Occipital lobe (tissue), 2 donors: ENCODE data around the gene AP1S1. TPM values are rescaled to one million over a fixed set of nuclear protein-coding genes. Genes with fewer than 3 reads are reported as not detected.

Experiments used
- DNase-seq: peaks from one replicate; lab custom pipeline; 2025; lab: John Stamatoyannopoulos, UW
- total RNA-seq: library from RNA; depleted of rRNA; stranded (reverse); fragments of >200 nt; gene quantifications from one replicate; pipeline ENCODE4 v1.2.3, GENCODE V29; 2014

The AP1S1 gene
- total RNA-seq, 1 donor from 2014 or later = 93.4 TPM

GRCh38 chr7:101169838-101170551 lies 15.7 kb downstream of the AP1S1 start:
- DNase-seq = peak; percentile 59

- no peak for DNase-seq
Observed at GRCh38 chr7:101170617-101171441, 16.6 kb downstream of the AP1S1 start.

GRCh38 chr7:101171442-101171837 lies 17.2 kb downstream of the AP1S1 start:
- DNase-seq = no peak

DNA sequence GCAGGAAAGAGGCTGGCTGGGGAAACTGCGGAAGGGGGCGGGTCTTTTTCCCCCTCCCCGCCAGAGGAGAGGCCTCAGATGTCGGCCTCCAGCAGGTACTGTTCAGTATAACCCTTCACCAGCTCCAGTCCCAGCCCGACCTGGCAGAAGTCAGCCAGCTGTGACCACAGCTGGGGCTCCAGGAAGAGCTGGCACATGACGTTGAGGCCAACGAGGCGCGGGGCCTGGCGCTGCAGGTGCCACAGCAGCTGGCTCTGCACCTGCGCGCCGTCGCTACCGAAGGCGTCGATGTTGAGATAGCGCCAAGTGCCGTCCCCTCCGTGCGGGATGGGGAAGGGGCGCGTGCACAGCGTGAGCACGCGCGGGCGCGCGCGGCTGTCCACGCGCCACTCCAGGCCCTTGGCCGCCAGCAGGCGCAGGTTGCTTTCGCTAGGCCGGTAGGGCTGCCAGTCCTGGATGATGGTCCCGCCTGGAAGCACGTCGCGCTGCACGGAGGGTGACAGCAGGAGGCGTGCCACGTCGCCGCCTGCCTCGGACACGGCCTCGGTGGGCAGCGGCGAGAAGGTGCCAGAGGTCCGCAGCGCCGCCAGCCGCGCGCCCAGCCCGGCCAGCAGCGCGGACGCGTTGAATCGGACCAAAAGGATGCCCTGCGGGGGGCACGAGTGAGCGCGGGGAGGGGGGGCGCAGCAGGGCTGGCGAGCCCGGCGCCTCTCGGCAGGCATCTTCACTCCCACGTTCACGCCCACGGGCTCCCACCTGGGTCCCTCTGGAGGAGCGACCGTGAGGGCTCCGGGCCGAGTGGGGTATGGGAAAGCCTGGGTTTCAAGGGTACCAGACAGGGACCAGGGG lies 18.0 kb downstream of the AP1S1 start:
- no peak for DNase-seq

- DNase-seq = no peak
Observed at GRCh38 chr7:101172854-101173751, 18.8 kb downstream of the AP1S1 start.

DNA sequence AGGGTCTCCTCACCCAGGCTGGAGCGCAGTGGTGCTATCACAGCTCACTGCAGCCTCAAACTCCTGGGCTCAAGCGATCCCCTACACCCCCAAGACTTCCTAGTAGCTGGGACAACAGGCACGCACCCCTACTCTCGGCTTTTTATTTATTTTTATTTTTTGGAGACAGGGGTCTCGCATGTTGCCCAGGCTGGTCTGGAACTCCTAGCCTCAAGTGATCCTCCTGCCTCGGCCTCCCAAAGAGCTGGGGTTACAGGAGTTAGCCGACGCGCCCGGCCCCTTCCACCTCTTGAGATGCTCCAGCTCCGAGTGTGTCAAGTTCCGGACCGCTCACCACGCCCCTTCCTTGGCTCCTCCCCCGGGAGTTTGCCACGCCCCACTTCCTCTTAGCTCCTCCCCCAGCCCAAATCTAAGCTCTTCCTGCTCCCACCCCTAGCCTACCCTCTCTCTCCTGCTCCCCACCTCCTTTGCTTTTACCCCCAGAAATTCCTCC lies 19.5 kb downstream of the AP1S1 start:
- no peak for DNase-seq

GRCh38 chr7:101174322-101174854 lies 20.1 kb downstream of the AP1S1 start:
- no peak for DNase-seq

- DNase-seq = no peak
Observed at GRCh38 chr7:101175664-101176063, 21.4 kb downstream of the AP1S1 start.

- no peak for DNase-seq
Observed at GRCh38 chr7:101177644-101178043, 23.4 kb downstream of the AP1S1 start.

GRCh38 chr7:101179117-101179516 lies 24.8 kb downstream of the AP1S1 start:
- no peak for DNase-seq

DNA sequence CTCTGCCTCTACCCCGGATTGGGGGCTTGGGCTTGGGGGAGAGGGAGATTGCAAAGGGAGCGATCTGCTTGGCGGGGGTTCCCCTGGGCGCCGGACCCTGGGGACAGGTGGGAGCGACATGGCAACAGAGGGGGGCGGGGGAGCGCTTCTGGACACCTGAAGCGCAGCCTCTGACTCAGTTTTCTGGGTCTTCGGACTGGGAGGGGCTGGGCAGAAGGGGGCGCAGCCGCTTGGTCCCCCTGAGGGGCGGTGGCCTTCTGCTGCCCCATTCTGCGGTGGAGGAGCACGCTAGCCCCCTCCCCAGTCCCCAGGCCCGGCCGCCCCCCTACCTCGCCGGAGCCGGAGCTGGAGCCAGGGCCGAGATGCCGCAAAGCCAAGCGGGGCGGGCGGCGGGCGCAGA lies 25.4 kb downstream of the AP1S1 start:
- no peak for DNase-seq

GRCh38 chr7:101180130-101180755 lies 26.0 kb downstream of the AP1S1 start, which contains the start of gene NAT16:
TSS of gene NAT16 (minus strand) at chr7:101180293. CDS start at chr7:101174807, 5,486 bp downstream.
- no peak for DNase-seq

- DNase-seq = peak; percentile 11
Observed at GRCh38 chr7:101185258-101185839, 31.1 kb downstream of the AP1S1 start.

DNA sequence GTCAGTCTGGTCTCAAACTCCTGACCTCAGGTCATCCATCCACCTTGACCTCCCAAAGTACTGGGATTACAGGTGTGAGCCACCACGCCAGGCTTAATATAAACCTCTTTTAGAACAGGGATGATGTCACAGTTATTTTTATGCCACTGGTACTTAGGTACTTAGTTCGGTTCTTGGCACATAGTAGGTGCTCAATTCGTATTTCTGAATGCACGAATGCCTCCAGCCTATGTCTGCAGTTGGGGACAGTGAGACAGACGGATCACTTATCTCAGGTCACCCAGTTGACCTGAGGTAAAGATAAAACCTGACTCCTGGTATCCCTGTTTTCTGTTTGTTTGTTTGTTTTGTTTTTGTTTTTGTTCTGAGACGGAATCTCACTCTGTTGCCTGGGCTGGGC lies 31.9 kb downstream of the AP1S1 start:
- DNase-seq = no peak

GRCh38 chr7:101186844-101187428 lies 32.7 kb downstream of the AP1S1 start:
- DNase-seq = no peak

DNA sequence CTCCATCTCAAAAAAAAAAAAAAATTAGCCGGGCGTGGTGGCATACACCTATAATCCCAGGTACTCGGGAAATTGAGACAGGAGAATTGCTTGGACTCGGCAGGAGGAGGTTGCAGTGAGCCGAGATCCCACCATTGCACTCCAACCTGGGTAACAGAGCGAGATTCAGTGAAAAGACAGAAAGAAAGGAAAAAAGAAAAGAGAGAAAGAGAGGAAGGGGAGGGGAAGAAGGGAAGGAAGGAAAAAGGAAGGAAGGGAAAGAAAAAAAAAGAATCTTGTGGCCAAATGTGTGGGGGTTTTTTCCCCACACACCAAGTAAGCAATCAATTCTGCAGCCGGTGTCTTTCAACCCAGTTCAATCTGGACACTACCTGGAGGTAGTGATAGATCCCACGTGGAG lies 34.8 kb downstream of the AP1S1 start:
- no peak for DNase-seq

- no peak for DNase-seq
Observed at GRCh38 chr7:101195884-101196283, 41.6 kb downstream of the AP1S1 start.

GRCh38 chr7:101197991-101198390 lies 43.7 kb downstream of the AP1S1 start:
- no peak for DNase-seq

DNA sequence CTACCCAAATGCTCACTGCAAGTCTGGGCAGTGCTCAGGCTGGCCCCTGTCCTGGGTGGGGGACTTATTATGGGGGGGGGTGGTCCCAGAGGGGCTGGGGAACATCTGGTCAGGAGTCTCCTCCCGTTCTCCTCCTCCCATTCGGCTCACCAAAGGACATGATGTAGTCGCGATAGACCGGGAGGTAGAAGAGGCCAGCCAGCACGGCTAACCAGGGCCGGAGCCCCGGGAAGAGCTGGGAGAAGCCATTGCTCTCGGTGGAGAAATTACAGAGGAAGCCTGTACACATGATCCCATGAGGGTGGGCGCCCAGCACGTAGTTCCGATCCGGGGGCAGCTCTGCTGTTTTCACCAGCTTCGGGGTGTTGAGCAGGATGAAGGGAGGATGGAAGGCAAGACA lies 44.2 kb downstream of the AP1S1 start:
- no peak for DNase-seq
